ENCODE measurements around the gene SLC17A1.

DNA sequence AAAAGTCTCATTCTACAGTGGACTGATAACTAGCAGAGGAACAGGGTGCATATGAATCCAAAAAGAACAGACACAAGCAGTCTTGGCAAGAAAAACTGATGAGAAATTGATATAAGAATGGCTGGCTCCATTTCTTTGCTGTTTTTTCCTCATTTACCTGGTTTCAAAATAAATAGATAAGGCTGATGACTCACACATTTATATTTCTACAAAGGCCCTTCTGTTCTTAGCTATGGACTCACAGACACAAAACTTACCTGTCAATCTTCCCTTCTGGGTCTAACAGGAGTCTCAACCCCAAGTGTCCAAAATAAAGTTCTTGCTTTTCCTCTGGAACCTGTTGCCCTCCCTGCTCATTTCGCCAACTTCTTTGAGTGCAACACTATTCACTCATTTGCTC, 76.4 kb downstream of the SLC17A1 start:
- TF ChIP-seq, protein P1, sequence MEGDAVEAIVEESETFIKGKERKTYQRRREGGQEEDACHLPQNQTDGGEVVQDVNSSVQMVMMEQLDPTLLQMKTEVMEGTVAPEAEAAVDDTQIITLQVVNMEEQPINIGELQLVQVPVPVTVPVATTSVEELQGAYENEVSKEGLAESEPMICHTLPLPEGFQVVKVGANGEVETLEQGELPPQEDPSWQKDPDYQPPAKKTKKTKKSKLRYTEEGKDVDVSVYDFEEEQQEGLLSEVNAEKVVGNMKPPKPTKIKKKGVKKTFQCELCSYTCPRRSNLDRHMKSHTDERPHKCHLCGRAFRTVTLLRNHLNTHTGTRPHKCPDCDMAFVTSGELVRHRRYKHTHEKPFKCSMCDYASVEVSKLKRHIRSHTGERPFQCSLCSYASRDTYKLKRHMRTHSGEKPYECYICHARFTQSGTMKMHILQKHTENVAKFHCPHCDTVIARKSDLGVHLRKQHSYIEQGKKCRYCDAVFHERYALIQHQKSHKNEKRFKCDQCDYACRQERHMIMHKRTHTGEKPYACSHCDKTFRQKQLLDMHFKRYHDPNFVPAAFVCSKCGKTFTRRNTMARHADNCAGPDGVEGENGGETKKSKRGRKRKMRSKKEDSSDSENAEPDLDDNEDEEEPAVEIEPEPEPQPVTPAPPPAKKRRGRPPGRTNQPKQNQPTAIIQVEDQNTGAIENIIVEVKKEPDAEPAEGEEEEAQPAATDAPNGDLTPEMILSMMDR (IDR thresholded peaks at IDR 0.05): no peak
- no peak for TF ChIP-seq EP300 (IDR thresholded peaks at IDR 0.05)

Data from tibial nerve (tissue), 4 donors.